ENCODE data around the gene ZNF738. TPM values are rescaled to one million over a fixed set of nuclear protein-coding genes. Genes with fewer than 3 reads are reported as not detected.
A peak's percentile ranks its signal among the peaks of the same experiment; 100 is the strongest.
"Not testable (repeated sequence)": the region's sequence is repeated elsewhere in the genome, so short reads cannot be mapped to it uniquely, and the experiment has no call there.

ZNF738 gene
- 10 to 100 TPM; 11.8 to 15.3 TPM for total RNA-seq

- peaks cover 22% of the 10 kb centered on the region for H3K36me3 Mint-ChIP-seq
- H3K4me1 Mint-ChIP-seq (ENCODE audit: low read depth), result peaks cover 12% of the 10 kb centered on the region
- no peaks in the 10 kb centered on the region for H3K27me3 Mint-ChIP-seq
- peak; percentile 92 for DNase-seq
- peak within 1 kb of the TSS; percentile 99 for H3K4me3 Mint-ChIP-seq
- peak within 1 kb of the TSS; percentile 95 for H3K27ac Mint-ChIP-seq
- intact Hi-C loops (cut with micrococcal nuclease), result loop anchor here (2.0 kb wide), 3 partner anchors 30 to 408 kb away; partner anchors contain the start of genes ZNF100, ZNF493 and ZNF708
- H3K9me3 Mint-ChIP-seq, result no peaks in the 10 kb centered on the region
- CTCF ChIA-PET, result interaction anchor here (0.8 to 1.3 kb wide), 2 partner anchors 30 to 38 kb away, joined by 3 to 5 read pairs; partner anchors contain the start of genes ZNF493 and ZNF708
- POLR2A ChIA-PET, result interaction anchor here (1.0 to 2.2 kb wide), 3 partner anchors 30 to 116 kb away, joined by 3 to 15 read pairs (median 8); partner anchors contain the start of genes ZNF493 and ZNF708
Observed at GRCh38 chr19:21358768-21359451, at the start of gene ZNF738. Gene ZNF738, plus strand, starts transcription at chr19:21359000. Its CDS starts 141 bp downstream, at chr19:21359141.

GRCh38 chr19:21312807-21313206 is 46.0 kb upstream of the ZNF738 start:
- POLR2A ChIA-PET; H3K4me3 Mint-ChIP-seq; DNase-seq; H3K9me3 Mint-ChIP-seq; H3K27ac Mint-ChIP-seq; CTCF ChIA-PET; H3K27me3 Mint-ChIP-seq; intact Hi-C loops (cut with micrococcal nuclease): not testable (repeated sequence)
- peaks cover 28% of the 10 kb centered on the region for H3K36me3 Mint-ChIP-seq
- peaks cover 44% of the 10 kb centered on the region for H3K4me1 Mint-ChIP-seq (ENCODE audit: low read depth)

- Mint-ChIP-seq H3K9me3 (no peaks in the 10 kb centered on the region), H3K4me1 (ENCODE audit: low read depth) (peaks cover 41% of the 10 kb centered on the region), H3K4me3 (no peak overlapping the region), H3K27ac (no peak overlapping the region), H3K36me3 (peaks cover 21% of the 10 kb centered on the region), H3K27me3 (no peaks in the 10 kb centered on the region)
- no peak for DNase-seq
- POLR2A ChIA-PET, result no interaction called here
- CTCF ChIA-PET, result no interaction called here
- intact Hi-C loops (cut with micrococcal nuclease), result no loop called here
Observed at GRCh38 chr19:21314676-21315075, 44.1 kb upstream of the ZNF738 start.

GRCh38 chr19:21317821-21318220 is 41.0 kb upstream of the ZNF738 start:
- Mint-ChIP-seq H3K4me1 (ENCODE audit: low read depth) (peaks cover 55% of the 10 kb centered on the region), H3K9me3 (no peaks in the 10 kb centered on the region), H3K4me3 (no peak overlapping the region), H3K27ac (no peak overlapping the region), H3K27me3 (no peaks in the 10 kb centered on the region), H3K36me3 (peaks cover 25% of the 10 kb centered on the region)
- POLR2A ChIA-PET, result no interaction called here
- CTCF ChIA-PET, result no interaction called here
- intact Hi-C loops (cut with micrococcal nuclease), result no loop called here
- DNase-seq, result no peak

- ChIA-PET POLR2A (interaction anchor here (0.6 to 1.0 kb wide), 2 partner anchors 8 to 296 kb away, joined by 3 read pairs; partner anchors contain the start of gene ZNF708), CTCF (no interaction called here)
- H3K9me3 Mint-ChIP-seq, result peaks cover 6% of the 10 kb centered on the region
- H3K27me3 Mint-ChIP-seq, result no peaks in the 10 kb centered on the region
- H3K4me1 Mint-ChIP-seq (ENCODE audit: low read depth), result peaks cover 62% of the 10 kb centered on the region
- H3K27ac Mint-ChIP-seq, result peak overlapping the region; percentile 28
- peak; percentile 45 for DNase-seq
- H3K36me3 Mint-ChIP-seq, result peaks cover 37% of the 10 kb centered on the region
- intact Hi-C loops (cut with micrococcal nuclease), result loop anchor here (10.0 kb wide), 2 partner anchors 184 to 296 kb away; partner anchors contain the start of genes ZNF429 and ZNF430
- no peak overlapping the region for H3K4me3 Mint-ChIP-seq
Observed at GRCh38 chr19:21321134-21321533, 37.7 kb upstream of the ZNF738 start.

GRCh38 chr19:21321996-21322395 is 36.8 kb upstream of the ZNF738 start:
- peaks cover 68% of the 10 kb centered on the region for H3K4me1 Mint-ChIP-seq (ENCODE audit: low read depth)
- ChIA-PET CTCF (no interaction called here), POLR2A (no interaction called here)
- H3K36me3 Mint-ChIP-seq, result peaks cover 43% of the 10 kb centered on the region
- intact Hi-C loops (cut with micrococcal nuclease), result loop anchor here (10.0 kb wide), 2 partner anchors 183 to 297 kb away; partner anchors contain the start of genes ZNF429 and ZNF430
- H3K9me3 Mint-ChIP-seq, result peaks cover 11% of the 10 kb centered on the region
- H3K27me3 Mint-ChIP-seq, result no peaks in the 10 kb centered on the region
- no peak for DNase-seq
- no peak overlapping the region for H3K4me3 Mint-ChIP-seq
- peak overlapping the region; percentile 25 for H3K27ac Mint-ChIP-seq

GRCh38 chr19:21322528-21322927 is 36.3 kb upstream of the ZNF738 start:
- peaks cover 43% of the 10 kb centered on the region for H3K36me3 Mint-ChIP-seq
- intact Hi-C loops (cut with micrococcal nuclease), result loop anchor here (10.0 kb wide), 2 partner anchors 182 to 298 kb away; partner anchors contain the start of genes ZNF429 and ZNF430
- H3K27ac Mint-ChIP-seq, result no peak overlapping the region
- H3K4me3 Mint-ChIP-seq, result no peak overlapping the region
- peaks cover 68% of the 10 kb centered on the region for H3K4me1 Mint-ChIP-seq (ENCODE audit: low read depth)
- no peak for DNase-seq
- ChIA-PET CTCF (no interaction called here), POLR2A (interaction anchor here (0.6 kb wide), 1 partner anchor 183 kb away, joined by 3 read pairs; the partner anchor contains the start of gene ZNF429)
- no peaks in the 10 kb centered on the region for H3K27me3 Mint-ChIP-seq
- peaks cover 11% of the 10 kb centered on the region for H3K9me3 Mint-ChIP-seq

- Mint-ChIP-seq H3K27ac (no peak overlapping the region), H3K27me3 (no peaks in the 10 kb centered on the region), H3K9me3 (peaks cover 11% of the 10 kb centered on the region), H3K4me3 (no peak overlapping the region), H3K4me1 (ENCODE audit: low read depth) (peaks cover 68% of the 10 kb centered on the region), H3K36me3 (peaks cover 45% of the 10 kb centered on the region)
- no peak for DNase-seq
- ChIA-PET CTCF (no interaction called here), POLR2A (interaction anchor here (0.6 kb wide), 1 partner anchor 182 kb away, joined by 3 read pairs; the partner anchor contains the start of gene ZNF429)
- intact Hi-C loops (cut with micrococcal nuclease), result loop anchor here (10.0 kb wide), 2 partner anchors 182 to 298 kb away; partner anchors contain the start of genes ZNF429 and ZNF430
Observed at GRCh38 chr19:21323000-21323399, 35.8 kb upstream of the ZNF738 start.

- Mint-ChIP-seq H3K9me3 (peaks cover 11% of the 10 kb centered on the region), H3K36me3 (peaks cover 42% of the 10 kb centered on the region), H3K4me1 (ENCODE audit: low read depth) (peaks cover 57% of the 10 kb centered on the region), H3K4me3 (no peak overlapping the region), H3K27me3 (no peaks in the 10 kb centered on the region), H3K27ac (no peak overlapping the region)
- ChIA-PET POLR2A (no interaction called here), CTCF (no interaction called here)
- DNase-seq, result no peak
- intact Hi-C loops (cut with micrococcal nuclease), result loop anchor here (5.0 to 10.0 kb wide), 3 partner anchors 179 to 301 kb away; partner anchors contain the start of genes ZNF429 and ZNF430
Observed at GRCh38 chr19:21326169-21326568, 32.6 kb upstream of the ZNF738 start.

GRCh38 chr19:21328406-21328805 is 30.4 kb upstream of the ZNF738 start:
- CTCF ChIA-PET, result interaction anchor here (1.0 to 2.3 kb wide), 3 partner anchors 28 to 177 kb away, joined by 3 to 13 read pairs (median 5); partner anchors contain the start of gene ZNF429
- Mint-ChIP-seq H3K9me3 (peaks cover 11% of the 10 kb centered on the region), H3K4me1 (ENCODE audit: low read depth) (peaks cover 36% of the 10 kb centered on the region), H3K27ac (peak overlapping the region; percentile 99), H3K27me3 (no peaks in the 10 kb centered on the region), H3K36me3 (peaks cover 33% of the 10 kb centered on the region), H3K4me3 (peak overlapping the region; percentile 96)
- POLR2A ChIA-PET, result interaction anchor here (0.8 to 2.4 kb wide), 11 partner anchors 8 to 666 kb away, joined by 3 to 15 read pairs (median 5); partner anchors contain the start of genes ZNF429, ZNF493, ZNF66 and ZNF714
- intact Hi-C loops (cut with micrococcal nuclease), result loop anchor here (2.0 to 10.0 kb wide), 5 partner anchors 30 to 304 kb away; partner anchors contain the start of genes ZNF429, ZNF430, ZNF493 and ZNF738
- no peak for DNase-seq

- peaks cover 31% of the 10 kb centered on the region for H3K36me3 Mint-ChIP-seq
- CTCF ChIA-PET, result interaction anchor here (0.9 to 2.3 kb wide), 5 partner anchors 28 to 176 kb away, joined by 3 to 13 read pairs (median 3); partner anchors contain the start of genes ZNF429 and ZNF738
Observed at GRCh38 chr19:21328885-21329605, 29.8 kb upstream of the ZNF738 start, which contains the start of gene ZNF708. Gene ZNF708, minus strand, starts transcription at chr19:21329410. Its CDS starts 198 bp downstream, at chr19:21329212.

More at GRCh38 chr19:21328885-21329605, 29.8 kb upstream of the ZNF738 start, which contains the start of gene ZNF708:
- Mint-ChIP-seq H3K4me3 (peak within 1 kb of the TSS; percentile 96), H3K4me1 (ENCODE audit: low read depth) (peaks cover 33% of the 10 kb centered on the region), H3K27ac (peak within 1 kb of the TSS; percentile 99), H3K27me3 (no peaks in the 10 kb centered on the region), H3K9me3 (peaks cover 13% of the 10 kb centered on the region)
- intact Hi-C loops (cut with micrococcal nuclease), result loop anchor here (2.0 to 10.0 kb wide), 5 partner anchors 30 to 304 kb away; partner anchors contain the start of genes ZNF429, ZNF430, ZNF493 and ZNF738
- POLR2A ChIA-PET, result interaction anchor here (0.8 to 2.4 kb wide), 14 partner anchors 8 to 667 kb away, joined by 3 to 15 read pairs (median 4); partner anchors contain the start of genes ZNF100, ZNF429, ZNF43 and ZNF430
- DNase-seq, result peak; percentile 89
